Adrenal gland (tissue), 19 donors: Measurements from ENCODE around the gene CD46. TPM values are rescaled to one million over a fixed set of nuclear protein-coding genes. Genes with fewer than 3 reads are reported as not detected.

ENCODE experiments used
- DNase-seq, 7 donors: peaks; one replicate each; pipeline ENCODE4 v3.0.0-alpha.2; 2019 to 2020
- H3K27ac ChIP-seq, 5 donors: fragments of 200-600 bp; sonication (generic) in 4 of 5; 1 replicate in 3 of 5; 2 replicates in 2 of 5; pipeline versions ENCODE4 v1.5.1 to v1.8.0; 2016 to 2020; ENCODE audit warnings: mild to moderate bottlenecking in 1 of 5
- H3K27me3 ChIP-seq: fragments of 200-600 bp; 2 replicates; pipeline ENCODE4 v1.8.0; 2021
- H3K36me3 ChIP-seq, 2 donors: fragments of 200-600 bp; replicated peaks in 1 of 2; 1 replicate in 1 of 2; 2 replicates in 1 of 2; pipeline versions ENCODE4 v1.5.1 to v1.8.0; 2018 to 2022
- H3K4me1 ChIP-seq, 2 donors: fragments of 200-600 bp; replicated peaks in 1 of 2; 1 replicate in 1 of 2; 2 replicates in 1 of 2; pipeline versions ENCODE4 v1.5.1 to v1.8.0; 2018 to 2021
- H3K4me3 ChIP-seq, 4 donors: fragments of 200-600 bp; sonication (generic) in 3 of 4; one replicate each; pipeline ENCODE4 v1.5.1; 2016 to 2018
- H3K9me3 ChIP-seq, 3 donors: fragments of 200-600 bp; sonication (generic) in 1 of 3; replicated peaks in 1 of 3; 1 replicate in 2 of 3; 2 replicates in 1 of 3; pipeline versions ENCODE4 v1.5.1 to v1.8.0; 2016 to 2021
- CTCF ChIP-seq, 6 experiments: fragments of 450-650 bp in 4 of 6; fragments of 200-600 bp in 2 of 6; sonication (generic) in 1 of 6; IDR thresholded peaks; 1 replicate in 5 of 6; 2 replicates in 1 of 6; pipeline versions ENCODE4 v1.5.1 to v1.8.0; 2016 to 2021; ENCODE audit warnings: antibody characterized with exemption in 6 of 6, mild to moderate bottlenecking in 2 of 6, moderate library complexity in 1 of 6
- POLR2A ChIP-seq, 2 donors: fragments of 450-650 bp; IDR thresholded peaks; one replicate each; pipeline ENCODE4 v1.6.1; 2017; ENCODE audit warnings: antibody characterized with exemption in 2 of 2, mild to moderate bottlenecking in 2 of 2, moderate library complexity in 1 of 2
- WGBS, 4 donors: extraction: QIAGEN DNeasy Blood & Tissue Kit in 2 of 4; methylation state at CpG; one replicate each; pipeline versions ENCODE4 v1.1.5 to v1.1.7; 2013 to 2017; 5-methylcytosine and 5-hydroxymethylcytosine counted together
- intact Hi-C, 2 donors: fragments of 100-400 bp; cut with DNase I; formaldehyde crosslinking; loops; one replicate each; pipeline versions ENCODE4 v1.14.1 to v1.15.0; 2022 to 2023
- long read RNA-seq, 10 donors: library from polyadenylated mRNA in 3 of 10; unstranded in 2 of 10; stranded (forward) in 1 of 10; transcript quantifications; one replicate each; pipeline ENCODE4 v2.0.0 and lab custom pipeline, GENCODE V29; 2021 to 2026
- polyA plus RNA-seq, 3 donors: library from polyadenylated mRNA; stranded (reverse); fragments of 200-250 nt in 2 of 3; fragments of 350-450 nt in 1 of 3; fragmentation: Illumina TruSeq in 1 of 3; extraction: RNeasy Lipid Tissue Mini Kit (QIAGEN cat#74804) in 1 of 3; gene quantifications; one replicate each; pipeline ENCODE4 v1.2.3, GENCODE V29; 2013 to 2014
- total RNA-seq, 9 donors: library from RNA; depleted of rRNA in 4 of 9; stranded (reverse); fragments of >200 nt in 4 of 9; fragments of 120-200 nt in 1 of 9; fragmentation: NEBNext Ultra II Directional in 1 of 9; extraction: Animal tissue kit (Norgen Biotek cat#: 25700) in 1 of 9; gene quantifications; one replicate each; pipeline versions ENCODE4 v1.1.0 to v1.2.4, GENCODE V29; 2013 to 2023
- donor health status: healthy with polysubstance abuse.
- donor health status: Bipolar disorder and iron deficiency.
- donor health status: DM: yes; HTN: yes; CAD: no.
- donor health status: DM: no; HTN: no; CAD: no.
- donor health status: DM: no; HTN: no; CAD: no.
- donor health status: DM: yes; HTN: yes; CAD: no.

Gene CD46
- 100 to 1,000 TPM; 325 to 618 (median 514) TPM for total RNA-seq
- polyA plus RNA-seq = 100 to 1,000 TPM in 2 of 3 donors, 10 to 100 TPM in 1; 94.9 to 407 (median 187) TPM
- long read RNA-seq, donor 1, transcript CD46-204 (11 exons, 3,188 nt) = minor isoform, 28 of 197 reads
- long read RNA-seq, donor 1, transcript CD46-208 (13 exons, 3,326 nt) = minor isoform, 11 of 197 reads
- long read RNA-seq, donor 1, transcript CD46-203 (12 exons, 3,233 nt) = major isoform, 31 of 197 reads
- long read RNA-seq, donor 1, transcript CD46-207 (12 exons, 3,281 nt) = minor isoform, 11 of 197 reads
- long read RNA-seq, donor 1, partial matches to known transcripts = 107 of 197 reads
- long read RNA-seq, donor 1, other reads (novel, unspliced or antisense) = 0 of 197 reads
- long read RNA-seq, donor 2, transcript CD46-203 (12 exons, 3,233 nt) = minor isoform, 30 of 349 reads
- long read RNA-seq, donor 2, transcript CD46-204 (11 exons, 3,188 nt) = major isoform, 31 of 349 reads
- long read RNA-seq, donor 2, transcript CD46-211 (2 exons, 567 nt) = minor isoform, 7 of 349 reads
- long read RNA-seq, donor 2, transcript CD46-208 (13 exons, 3,326 nt) = minor isoform, 9 of 349 reads
- long read RNA-seq, donor 2, partial matches to known transcripts = 262 of 349 reads
- long read RNA-seq, donor 2, other reads (novel, unspliced or antisense) = 0 of 349 reads
- long read RNA-seq, donor 3, transcript CD46-204 (11 exons, 3,188 nt) = minor isoform, 8 of 119 reads
- long read RNA-seq, donor 3, transcript CD46-208 (13 exons, 3,326 nt) = minor isoform, 18 of 119 reads
- long read RNA-seq, donor 3, transcript CD46-203 (12 exons, 3,233 nt) = major isoform, 48 of 119 reads
- long read RNA-seq, donor 3, partial matches to known transcripts = 36 of 119 reads
- long read RNA-seq, donor 3, other reads (novel, unspliced or antisense) = 0 of 119 reads
- long read RNA-seq, donor 4, transcript CD46-203 (12 exons, 3,233 nt) = minor isoform, 53 of 257 reads
- long read RNA-seq, donor 4, transcript CD46-208 (13 exons, 3,326 nt) = minor isoform, 17 of 257 reads
- long read RNA-seq, donor 4, transcript CD46-204 (11 exons, 3,188 nt) = major isoform, 62 of 257 reads
- long read RNA-seq, donor 4, transcript CD46-207 (12 exons, 3,281 nt) = minor isoform, 19 of 257 reads
- long read RNA-seq, donor 4, partial matches to known transcripts = 60 of 257 reads
- long read RNA-seq, donor 4, other reads (novel, unspliced or antisense) = 44 of 257 reads
- long read RNA-seq, donor 5, transcript CD46-207 (12 exons, 3,281 nt) = minor isoform, 45 of 930 reads
- long read RNA-seq, donor 5, transcript CD46-208 (13 exons, 3,326 nt) = minor isoform, 168 of 930 reads
- long read RNA-seq, donor 5, transcript CD46-204 (11 exons, 3,188 nt) = minor isoform, 148 of 930 reads
- long read RNA-seq, donor 5, transcript CD46-203 (12 exons, 3,233 nt) = major isoform, 459 of 930 reads
- long read RNA-seq, donor 5, partial matches to known transcripts = 33 of 930 reads
- long read RNA-seq, donor 5, other reads (novel, unspliced or antisense) = 67 of 930 reads
- long read RNA-seq, donor 6, transcript CD46-207 (12 exons, 3,281 nt) = minor isoform, 11 of 161 reads
- long read RNA-seq, donor 6, transcript CD46-204 (11 exons, 3,188 nt) = major isoform, 24 of 161 reads
- long read RNA-seq, donor 6, transcript CD46-208 (13 exons, 3,326 nt) = minor isoform, 11 of 161 reads
- long read RNA-seq, donor 6, transcript CD46-203 (12 exons, 3,233 nt) = major isoform, 24 of 161 reads
- long read RNA-seq, donor 6, partial matches to known transcripts = 64 of 161 reads
- long read RNA-seq, donor 6, other reads (novel, unspliced or antisense) = 24 of 161 reads
- long read RNA-seq, donor 7, transcript CD46-208 (13 exons, 3,326 nt) = minor isoform, 10 of 91 reads
- long read RNA-seq, donor 7, transcript CD46-204 (11 exons, 3,188 nt) = minor isoform, 8 of 91 reads
- long read RNA-seq, donor 7, transcript CD46-207 (12 exons, 3,281 nt) = minor isoform, 5 of 91 reads
- long read RNA-seq, donor 7, transcript CD46-203 (12 exons, 3,233 nt) = major isoform, 18 of 91 reads
- long read RNA-seq, donor 7, partial matches to known transcripts = 46 of 91 reads
- long read RNA-seq, donor 7, other reads (novel, unspliced or antisense) = 0 of 91 reads
- long read RNA-seq, donor 8, transcript CD46-208 (13 exons, 3,326 nt) = minor isoform, 24 of 373 reads
- long read RNA-seq, donor 8, transcript CD46-204 (11 exons, 3,188 nt) = minor isoform, 14 of 373 reads
- long read RNA-seq, donor 8, transcript CD46-203 (12 exons, 3,233 nt) = major isoform, 93 of 373 reads
- long read RNA-seq, donor 8, partial matches to known transcripts = 225 of 373 reads
- long read RNA-seq, donor 8, other reads (novel, unspliced or antisense) = 6 of 373 reads
- long read RNA-seq, donor 9, transcript CD46-204 (11 exons, 3,188 nt) = minor isoform, 8 of 158 reads
- long read RNA-seq, donor 9, transcript CD46-203 (12 exons, 3,233 nt) = major isoform, 50 of 158 reads
- long read RNA-seq, donor 9, transcript CD46-207 (12 exons, 3,281 nt) = minor isoform, 5 of 158 reads
- long read RNA-seq, donor 9, transcript CD46-208 (13 exons, 3,326 nt) = minor isoform, 12 of 158 reads
- long read RNA-seq, donor 9, partial matches to known transcripts = 72 of 158 reads
- long read RNA-seq, donor 9, other reads (novel, unspliced or antisense) = 5 of 158 reads
- long read RNA-seq, donor 10, transcript CD46-203 (12 exons, 3,233 nt) = major isoform, 17 of 43 reads
- long read RNA-seq, donor 10, transcript CD46-204 (11 exons, 3,188 nt) = minor isoform, 9 of 43 reads
- long read RNA-seq, donor 10, partial matches to known transcripts = 6 of 43 reads
- long read RNA-seq, donor 10, other reads (novel, unspliced or antisense) = 0 of 43 reads

DNA sequence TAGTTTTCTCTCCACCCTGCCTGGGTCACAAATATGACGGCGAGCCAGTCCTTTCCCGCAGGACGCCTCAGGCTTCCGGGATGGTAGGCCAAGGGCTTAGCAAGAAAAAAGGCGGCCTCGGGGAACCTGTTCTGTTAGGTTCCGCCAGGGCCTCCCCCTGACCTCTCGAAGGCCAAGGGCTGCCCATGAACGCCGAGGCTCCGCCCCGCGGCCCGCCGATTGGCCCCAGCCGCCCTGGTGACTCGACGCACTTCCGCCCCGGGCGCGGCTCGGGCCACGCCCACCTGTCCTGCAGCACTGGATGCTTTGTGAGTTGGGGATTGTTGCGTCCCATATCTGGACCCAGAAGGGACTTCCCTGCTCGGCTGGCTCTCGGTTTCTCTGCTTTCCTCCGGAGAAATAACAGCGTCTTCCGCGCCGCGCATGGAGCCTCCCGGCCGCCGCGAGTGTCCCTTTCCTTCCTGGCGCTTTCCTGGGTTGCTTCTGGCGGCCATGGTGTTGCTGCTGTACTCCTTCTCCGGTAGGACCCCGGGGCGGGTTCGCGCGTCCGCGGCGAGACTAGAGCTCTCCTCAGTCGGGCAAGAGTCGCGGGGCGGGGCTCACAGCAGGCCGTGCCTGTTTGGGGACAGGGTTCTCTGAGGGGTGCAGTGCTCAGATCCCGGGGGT lies at the start of gene CD46:
Gene CD46 (plus strand): TSS at position 265 of the 666 bp plus-strand sequence. CDS start 159 bp downstream, at position 424.
- intact Hi-C loops = no loop called here
- H3K36me3 ChIP-seq = peaks cover 0 to under 1% of the 10 kb centered on the region in 2 donors
- no peaks in the 10 kb centered on the region for H3K9me3 ChIP-seq
- no peaks in the 10 kb centered on the region for H3K27me3 ChIP-seq
- H3K4me3 ChIP-seq = peak within 1 kb of the TSS; percentile 52 to 94 (median 85)
- DNase-seq = peak; percentile 97 to 99 (median 98)
- H3K27ac ChIP-seq = peak within 1 kb of the TSS; percentile 90 to 97 (median 93)
- TF ChIP-seq POLR2A (IDR thresholded peaks at IDR 0.05) = peak; percentile 87 to 99
- TF ChIP-seq CTCF (IDR thresholded peaks at IDR 0.05) = peak in 1 of 6 experiments; percentile 30
- H3K4me1 ChIP-seq = peaks cover 15 to 44% of the 10 kb centered on the region in 2 donors
- WGBS, 4 donors = 0 to 3% (median 0%) methylated on average over 25 to 55 of the region's 55 CpGs

DNA sequence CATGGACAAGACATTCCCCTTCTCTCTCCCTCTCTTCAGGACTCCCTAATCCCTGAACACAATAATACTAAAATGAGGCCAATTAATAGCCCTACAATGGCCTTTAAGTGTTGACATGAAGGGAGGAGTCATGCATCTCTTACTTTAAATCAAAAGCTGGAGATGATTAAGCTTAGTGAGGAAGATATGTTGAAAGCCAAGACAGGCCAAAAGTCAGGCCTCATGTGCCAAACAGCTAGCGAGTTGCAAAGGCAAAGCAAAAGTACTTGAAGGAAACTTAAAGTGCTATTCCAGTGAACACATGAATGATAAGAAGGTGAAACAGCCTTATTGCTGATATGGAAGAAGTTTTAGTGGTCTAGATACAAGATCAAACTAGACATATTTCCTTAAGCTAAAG lies 49.5 kb upstream of the CD46 start:
- intact Hi-C loops = loop anchor here in 1 of 2 donors (10.0 kb wide), 1 partner anchor 92 kb away; no protein-coding TSS in a partner anchor
- Histone ChIP-seq H3K27ac (no peak overlapping the region), H3K4me1 (peaks cover 0 to 5% of the 10 kb centered on the region in 2 donors), H3K36me3 (no peaks in the 10 kb centered on the region), H3K4me3 (no peak overlapping the region), H3K9me3 (no peaks in the 10 kb centered on the region), H3K27me3 (no peaks in the 10 kb centered on the region)
- peak in 1 of 7 donors; percentile 10 for DNase-seq
- TF ChIP-seq POLR2A (IDR thresholded peaks at IDR 0.05) = no peak
- no peak for TF ChIP-seq CTCF (IDR thresholded peaks at IDR 0.05)
- WGBS, 4 donors = 77 to 91% (median 87%) methylated on average over 1 of the region's 1 CpG
